CD4-positive, alpha-beta memory T cell (primary cell): ENCODE results near the gene MAP1B. TPM values are rescaled to one million over a fixed set of nuclear protein-coding genes. Genes with fewer than 3 reads are reported as not detected.
"Not testable (repeated sequence)": the region's sequence is repeated elsewhere in the genome, so short reads cannot be mapped to it uniquely, and the experiment has no call there.

Source experiments
- CTCF ChIA-PET: fragments of 350-600 bp; sonication (Branson Sonifier 250); formaldehyde crosslinking; loops from one replicate; lab custom pipeline; 2021; ENCODE audit warnings: inconsistent platforms; ENCODE audit not compliant: partially characterized antibody; lab: Charles Lee
- POLR2A ChIA-PET: fragments of 350-600 bp; sonication (Branson Sonifier 250); formaldehyde crosslinking; loops from one replicate; lab custom pipeline; 2021; ENCODE audit not compliant: partially characterized antibody; lab: Charles Lee
- DNase-seq, 5 donors: peaks; one replicate each; pipeline versions ENCODE4 v3.0.0 to v3.0.0-alpha.2; 2020 to 2022; ENCODE audit warnings: mixed read lengths in 1 of 5
- H3K27ac ChIP-seq: one replicate; pipeline ENCODE4 v1.7.0; 2013; ENCODE audit warnings: low read depth, low read length
- H3K27me3 ChIP-seq: 2 replicates; pipeline ENCODE4 v1.7.0; 2013; ENCODE audit warnings: mild to moderate bottlenecking, low read length, moderate library complexity; ENCODE audit not compliant: insufficient read depth
- H3K36me3 ChIP-seq: 2 replicates; pipeline ENCODE4 v1.7.0; 2013; ENCODE audit warnings: mild to moderate bottlenecking, low read length, moderate library complexity; ENCODE audit not compliant: insufficient read depth
- H3K4me1 ChIP-seq: 2 replicates; pipeline ENCODE4 v1.7.0; 2013; ENCODE audit warnings: mild to moderate bottlenecking, low read length, moderate library complexity; ENCODE audit not compliant: insufficient read depth
- H3K4me3 ChIP-seq, 2 donors: one replicate each; pipeline ENCODE4 v1.7.0; 2013; ENCODE audit warnings: low read length in 2 of 2, mild to moderate bottlenecking in 1 of 2
- H3K9me3 ChIP-seq, 2 donors: one replicate each; pipeline ENCODE4 v1.7.0; 2013; ENCODE audit warnings: low read length in 2 of 2, control low read depth in 1 of 2; ENCODE audit not compliant: control insufficient read depth in 1 of 2
- H3K27ac Mint-ChIP-seq, 7 donors: one replicate each; pipeline ENCODE4 v1.8.0; 2020 to 2021; ENCODE audit warnings: mixed read lengths in 7 of 7, mild to moderate bottlenecking in 6 of 7, inconsistent platforms in 3 of 7, moderate library complexity in 3 of 7
- H3K27me3 Mint-ChIP-seq, 2 donors: one replicate each; pipeline ENCODE4 v1.8.0; 2020 to 2021; ENCODE audit warnings: mixed read lengths in 2 of 2
- H3K36me3 Mint-ChIP-seq, 2 donors: one replicate each; pipeline ENCODE4 v1.8.0; 2020 to 2021; ENCODE audit warnings: mixed read lengths in 2 of 2, inconsistent platforms in 1 of 2, mild to moderate bottlenecking in 1 of 2
- H3K4me1 Mint-ChIP-seq, 4 donors: one replicate each; pipeline ENCODE4 v1.8.0; 2020 to 2021; ENCODE audit warnings: mixed read lengths in 4 of 4, mild to moderate bottlenecking in 1 of 4
- H3K4me3 Mint-ChIP-seq, 8 donors: one replicate each; pipeline ENCODE4 v1.8.0; 2020 to 2021; ENCODE audit warnings: mixed read lengths in 8 of 8, mild to moderate bottlenecking in 7 of 8, moderate library complexity in 6 of 8, inconsistent platforms in 3 of 8
- H3K9me3 Mint-ChIP-seq, 8 donors: one replicate each; pipeline ENCODE4 v1.8.0; 2020 to 2021; ENCODE audit warnings: mixed read lengths in 8 of 8, mild to moderate bottlenecking in 5 of 8, inconsistent platforms in 3 of 8, moderate library complexity in 1 of 8
- intact Hi-C: fragments of 100-400 bp; cut with micrococcal nuclease; formaldehyde crosslinking; loops from one replicate; pipeline ENCODE4 v1.15.1; 2023
- polyA plus RNA-seq, 2 donors: library from polyadenylated mRNA; unstranded; fragments of 300-500 nt; fragmentation: Illumina TruSeq; gene quantifications; one replicate each; pipeline ENCODE4 v1.2.3, GENCODE V29; 2021
- total RNA-seq, 2 experiments: library from RNA; stranded (reverse); gene quantifications; one replicate each; pipeline ENCODE4 v1.2.3, GENCODE V29; 2021

The MAP1B gene
- total and polyA plus RNA-seq, 4 experiments from 2014 or later = 0.13 to 0.25 TPM; not detected in 2

- CTCF ChIA-PET = no interaction called here
- peaks cover 21 to 36% of the 10 kb centered on the region in 2 donors for H3K27me3 Mint-ChIP-seq
- intact Hi-C loops = no loop called here
- POLR2A ChIA-PET = no interaction called here
- no peaks in the 10 kb centered on the region for H3K36me3 Mint-ChIP-seq
- no peaks in the 10 kb centered on the region for H3K27me3 ChIP-seq
- no peaks in the 10 kb centered on the region for H3K36me3 ChIP-seq
- no peak overlapping the region for H3K4me3 Mint-ChIP-seq
- no peaks in the 10 kb centered on the region for H3K9me3 Mint-ChIP-seq
- H3K4me3 ChIP-seq = no peak overlapping the region
- no peaks in the 10 kb centered on the region for H3K4me1 Mint-ChIP-seq
- no peaks in the 10 kb centered on the region for H3K9me3 ChIP-seq
- no peaks in the 10 kb centered on the region for H3K4me1 ChIP-seq
- no peak overlapping the region for H3K27ac Mint-ChIP-seq
- no peak for DNase-seq
- H3K27ac ChIP-seq = no peak overlapping the region
Measured at GRCh38 chr5:72079288-72079687, 28.0 kb upstream of the MAP1B start.

GRCh38 chr5:72082048-72082447 lies 25.2 kb upstream of the MAP1B start:
- no peak for DNase-seq
- H3K27ac ChIP-seq = no peak overlapping the region
- H3K4me1 ChIP-seq = no peaks in the 10 kb centered on the region
- no peaks in the 10 kb centered on the region for H3K4me1 Mint-ChIP-seq
- no peak overlapping the region for H3K27ac Mint-ChIP-seq
- H3K27me3 Mint-ChIP-seq = peaks cover 28 to 39% of the 10 kb centered on the region in 2 donors
- H3K27me3 ChIP-seq = no peaks in the 10 kb centered on the region
- no peaks in the 10 kb centered on the region for H3K36me3 Mint-ChIP-seq
- H3K36me3 ChIP-seq = no peaks in the 10 kb centered on the region
- intact Hi-C loops = no loop called here
- no peaks in the 10 kb centered on the region for H3K9me3 ChIP-seq
- ChIA-PET CTCF (no interaction called here), POLR2A (no interaction called here)
- no peak overlapping the region for H3K4me3 Mint-ChIP-seq
- no peak overlapping the region for H3K4me3 ChIP-seq
- no peaks in the 10 kb centered on the region for H3K9me3 Mint-ChIP-seq

GRCh38 chr5:72084876-72085275 lies 22.4 kb upstream of the MAP1B start:
- Mint-ChIP-seq H3K4me1 (no peaks in the 10 kb centered on the region), H3K4me3 (no peak overlapping the region), H3K9me3 (no peaks in the 10 kb centered on the region), H3K27me3 (peaks cover 31 to 33% of the 10 kb centered on the region in 2 donors), H3K36me3 (no peaks in the 10 kb centered on the region), H3K27ac (no peak overlapping the region)
- Histone ChIP-seq H3K27me3 (no peaks in the 10 kb centered on the region), H3K27ac (no peak overlapping the region), H3K36me3 (no peaks in the 10 kb centered on the region), H3K4me1 (no peaks in the 10 kb centered on the region), H3K4me3 (no peak overlapping the region), H3K9me3 (no peaks in the 10 kb centered on the region)
- DNase-seq = no peak
- intact Hi-C loops = no loop called here
- CTCF ChIA-PET = no interaction called here
- POLR2A ChIA-PET = no interaction called here

GRCh38 chr5:72085319-72085718 lies 22.0 kb upstream of the MAP1B start:
- Mint-ChIP-seq H3K4me3 (no peak overlapping the region), H3K36me3 (no peaks in the 10 kb centered on the region), H3K27me3 (peaks cover 28 to 31% of the 10 kb centered on the region in 2 donors), H3K27ac (no peak overlapping the region), H3K4me1 (no peaks in the 10 kb centered on the region), H3K9me3 (no peaks in the 10 kb centered on the region)
- DNase-seq = no peak
- intact Hi-C loops = no loop called here
- no peaks in the 10 kb centered on the region for H3K9me3 ChIP-seq
- H3K27me3 ChIP-seq = no peaks in the 10 kb centered on the region
- H3K4me1 ChIP-seq = no peaks in the 10 kb centered on the region
- ChIA-PET CTCF (no interaction called here), POLR2A (no interaction called here)
- H3K4me3 ChIP-seq = no peak overlapping the region
- H3K27ac ChIP-seq = no peak overlapping the region
- H3K36me3 ChIP-seq = no peaks in the 10 kb centered on the region

DNA sequence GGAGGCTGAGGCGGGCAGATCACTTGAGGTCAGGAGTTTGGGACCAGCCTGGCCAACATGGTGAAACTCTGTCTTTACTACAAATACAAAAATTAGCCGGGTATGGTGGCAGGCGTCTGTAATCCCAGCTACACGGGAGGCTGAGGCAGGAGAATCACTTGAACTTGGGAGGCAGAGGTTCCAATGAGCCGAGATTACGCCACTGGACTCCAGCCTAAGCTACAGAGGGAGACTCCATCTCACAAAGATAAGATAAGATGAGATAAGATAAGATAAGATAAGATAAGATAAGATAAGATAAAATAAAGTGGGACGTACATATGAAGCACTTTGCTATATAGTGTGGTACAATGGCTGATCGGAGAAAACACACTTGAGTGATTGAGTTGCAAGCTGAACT lies 17.6 kb upstream of the MAP1B start:
- DNase-seq, H3K27me3 ChIP-seq, H3K27ac ChIP-seq, POLR2A ChIA-PET, H3K9me3 Mint-ChIP-seq, H3K4me1 Mint-ChIP-seq, H3K9me3 ChIP-seq, H3K4me3 ChIP-seq, CTCF ChIA-PET, H3K36me3 Mint-ChIP-seq, H3K27ac Mint-ChIP-seq, H3K4me3 Mint-ChIP-seq, intact Hi-C loops, H3K36me3 ChIP-seq, H3K4me1 ChIP-seq: not testable (repeated sequence)
- peaks cover 12 to 16% of the 10 kb centered on the region in 2 donors for H3K27me3 Mint-ChIP-seq

- Histone ChIP-seq H3K36me3 (no peaks in the 10 kb centered on the region), H3K4me3 (no peak overlapping the region)
- H3K4me3 Mint-ChIP-seq = no peak overlapping the region
Measured at GRCh38 chr5:72092074-72092473, 15.2 kb upstream of the MAP1B start.

GRCh38 chr5:72093217-72093616 lies 14.1 kb upstream of the MAP1B start:
- Histone ChIP-seq H3K4me1 (no peaks in the 10 kb centered on the region), H3K9me3 (no peaks in the 10 kb centered on the region), H3K27me3 (no peaks in the 10 kb centered on the region), H3K27ac (no peak overlapping the region), H3K36me3 (no peaks in the 10 kb centered on the region), H3K4me3 (no peak overlapping the region)
- Mint-ChIP-seq H3K36me3 (no peaks in the 10 kb centered on the region), H3K4me1 (no peaks in the 10 kb centered on the region), H3K9me3 (no peaks in the 10 kb centered on the region), H3K4me3 (no peak overlapping the region), H3K27me3 (peaks cover 6 to 22% of the 10 kb centered on the region in 2 donors), H3K27ac (no peak overlapping the region)
- intact Hi-C loops = no loop called here
- no peak for DNase-seq
- ChIA-PET POLR2A (no interaction called here), CTCF (no interaction called here)

More at GRCh38 chr5:72092074-72092473, 15.2 kb upstream of the MAP1B start:
- no peaks in the 10 kb centered on the region for H3K9me3 ChIP-seq
- no peaks in the 10 kb centered on the region for H3K4me1 ChIP-seq
- no peaks in the 10 kb centered on the region for H3K9me3 Mint-ChIP-seq
- CTCF ChIA-PET = no interaction called here
- POLR2A ChIA-PET = no interaction called here
- no peaks in the 10 kb centered on the region for H3K36me3 Mint-ChIP-seq
- H3K27ac Mint-ChIP-seq = no peak overlapping the region
- no peak overlapping the region for H3K27ac ChIP-seq
- H3K27me3 Mint-ChIP-seq = peaks cover 9 to 18% of the 10 kb centered on the region in 2 donors
- intact Hi-C loops = no loop called here
- DNase-seq = no peak
- no peaks in the 10 kb centered on the region for H3K4me1 Mint-ChIP-seq
- no peaks in the 10 kb centered on the region for H3K27me3 ChIP-seq

GRCh38 chr5:72093824-72094223 lies 13.5 kb upstream of the MAP1B start:
- no peak overlapping the region for H3K27ac Mint-ChIP-seq
- no peaks in the 10 kb centered on the region for H3K27me3 ChIP-seq
- no peaks in the 10 kb centered on the region for H3K4me1 Mint-ChIP-seq
- H3K9me3 ChIP-seq = no peaks in the 10 kb centered on the region
- H3K9me3 Mint-ChIP-seq = no peaks in the 10 kb centered on the region
- H3K27me3 Mint-ChIP-seq = peaks cover 3 to 24% of the 10 kb centered on the region in 2 donors
- H3K4me3 ChIP-seq = no peak overlapping the region
- no peaks in the 10 kb centered on the region for H3K36me3 ChIP-seq
- no peak overlapping the region for H3K27ac ChIP-seq
- H3K4me1 ChIP-seq = no peaks in the 10 kb centered on the region
- H3K4me3 Mint-ChIP-seq = no peak overlapping the region
- ChIA-PET CTCF (no interaction called here), POLR2A (no interaction called here)
- no peak for DNase-seq
- H3K36me3 Mint-ChIP-seq = no peaks in the 10 kb centered on the region
- intact Hi-C loops = no loop called here
